Pericardium fibroblast (primary cell): ENCODE results near the gene FAM120B. TPM values are rescaled to one million over a fixed set of nuclear protein-coding genes. Genes with fewer than 3 reads are reported as not detected.

ENCODE experiments used
- total RNA-seq: library from RNA; depleted of rRNA; stranded (reverse); fragments of >200 nt; gene quantifications from 2 replicates; pipeline ENCODE4 v1.2.3, GENCODE V29; 2015

The FAM120B gene, protein sequence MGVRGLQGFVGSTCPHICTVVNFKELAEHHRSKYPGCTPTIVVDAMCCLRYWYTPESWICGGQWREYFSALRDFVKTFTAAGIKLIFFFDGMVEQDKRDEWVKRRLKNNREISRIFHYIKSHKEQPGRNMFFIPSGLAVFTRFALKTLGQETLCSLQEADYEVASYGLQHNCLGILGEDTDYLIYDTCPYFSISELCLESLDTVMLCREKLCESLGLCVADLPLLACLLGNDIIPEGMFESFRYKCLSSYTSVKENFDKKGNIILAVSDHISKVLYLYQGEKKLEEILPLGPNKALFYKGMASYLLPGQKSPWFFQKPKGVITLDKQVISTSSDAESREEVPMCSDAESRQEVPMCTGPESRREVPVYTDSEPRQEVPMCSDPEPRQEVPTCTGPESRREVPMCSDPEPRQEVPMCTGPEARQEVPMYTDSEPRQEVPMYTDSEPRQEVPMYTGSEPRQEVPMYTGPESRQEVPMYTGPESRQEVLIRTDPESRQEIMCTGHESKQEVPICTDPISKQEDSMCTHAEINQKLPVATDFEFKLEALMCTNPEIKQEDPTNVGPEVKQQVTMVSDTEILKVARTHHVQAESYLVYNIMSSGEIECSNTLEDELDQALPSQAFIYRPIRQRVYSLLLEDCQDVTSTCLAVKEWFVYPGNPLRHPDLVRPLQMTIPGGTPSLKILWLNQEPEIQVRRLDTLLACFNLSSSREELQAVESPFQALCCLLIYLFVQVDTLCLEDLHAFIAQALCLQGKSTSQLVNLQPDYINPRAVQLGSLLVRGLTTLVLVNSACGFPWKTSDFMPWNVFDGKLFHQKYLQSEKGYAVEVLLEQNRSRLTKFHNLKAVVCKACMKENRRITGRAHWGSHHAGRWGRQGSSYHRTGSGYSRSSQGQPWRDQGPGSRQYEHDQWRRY
- total RNA-seq: 10.9 and 16.2 TPM in 2 replicates

DNA sequence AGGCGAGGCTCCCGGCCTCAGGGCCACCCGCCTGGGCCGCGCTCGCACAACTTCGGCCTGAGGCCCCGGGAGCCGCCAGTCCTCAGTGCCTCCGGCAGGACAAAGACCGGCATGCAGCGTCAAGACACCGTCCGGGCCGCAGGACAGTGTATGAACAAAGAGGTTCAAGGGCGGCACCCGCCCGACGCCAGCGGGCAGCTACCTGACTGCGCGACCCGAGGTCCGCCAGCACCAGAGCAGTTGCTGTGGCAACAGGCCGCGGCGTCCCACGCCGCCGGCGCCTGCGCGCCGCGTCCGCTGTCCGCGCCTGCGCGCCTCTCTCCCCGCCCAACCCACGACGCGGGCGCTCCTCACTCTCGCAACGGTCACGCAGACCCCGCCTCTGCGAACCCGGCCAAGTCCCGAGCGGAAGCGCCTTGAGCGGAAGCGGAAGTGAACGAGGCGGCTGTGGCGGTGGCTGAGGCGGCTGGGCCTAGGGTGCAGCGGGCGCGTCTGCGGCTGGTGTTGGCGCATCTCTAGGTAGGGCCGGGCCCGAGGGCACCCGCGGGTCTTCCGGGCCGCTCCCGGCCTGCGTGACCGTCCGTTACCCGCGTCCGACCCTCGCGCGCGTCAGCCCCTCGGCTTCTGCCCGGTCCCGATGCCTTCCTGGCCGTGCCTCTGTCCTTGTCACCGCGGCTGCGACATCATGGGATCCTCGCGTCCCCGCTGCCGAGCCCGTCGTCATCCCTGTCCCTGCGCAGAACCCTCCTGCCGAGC lies at the start of gene FAM120B:
Gene FAM120B (plus strand): TSS at position 435 of the 756 bp plus-strand sequence. CDS start 10,633 bp downstream, outside the sequence.

DNA sequence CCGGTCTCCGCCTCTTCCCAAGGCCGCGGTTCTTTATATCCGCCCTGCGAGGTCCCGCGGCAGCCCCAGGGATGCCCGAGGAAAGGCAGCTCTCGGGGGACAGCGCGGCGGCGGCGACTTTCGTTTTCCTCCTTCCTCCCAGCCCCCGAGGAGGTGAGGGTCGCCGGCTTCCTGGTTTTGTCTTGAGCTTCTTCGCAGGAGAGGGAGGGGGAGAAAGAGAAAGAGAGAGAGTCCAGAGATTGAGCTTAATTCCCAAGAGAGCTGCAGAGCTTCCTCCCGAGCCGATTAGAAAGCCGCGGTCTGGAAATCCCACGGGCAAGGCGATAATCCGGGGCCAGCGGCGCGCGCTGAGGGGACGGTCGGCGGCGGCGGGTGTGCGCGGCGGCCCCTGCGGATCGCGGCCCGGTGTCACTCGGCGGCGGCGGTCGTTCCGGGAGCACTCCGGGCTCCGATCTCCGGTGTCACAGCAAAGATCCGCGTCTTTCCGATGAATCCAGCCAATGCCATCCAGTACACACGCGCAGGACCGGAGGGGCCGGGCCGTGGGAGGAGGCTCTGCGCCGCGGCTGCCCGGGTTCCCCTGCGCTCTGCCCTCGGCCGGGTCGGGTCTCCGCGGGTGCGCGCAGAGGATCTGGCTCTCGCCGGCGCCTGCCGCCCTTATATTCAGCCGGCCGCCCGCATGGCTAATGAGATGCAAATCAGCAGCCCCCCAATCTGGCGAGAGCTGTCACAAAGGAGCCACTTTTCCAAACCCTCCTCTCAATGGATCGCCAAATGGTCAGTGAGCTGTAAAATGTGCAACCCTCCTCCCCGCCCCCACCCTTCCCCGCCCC lies 16.0 kb upstream of the FAM120B start, which contains the start of gene DLL1:
Gene DLL1 (minus strand): TSS at position 783 of the 833 bp plus-strand sequence. CDS start 939 bp downstream, outside the sequence.

Other genes starting within 250 kb of the FAM120B start
- 1.8 TPM in 1 of 2 replicates, not detected in the other for gene DLL1, start 15.7 kb upstream of the FAM120B start, total RNA-seq
- gene PSMB1, start 246.5 kb downstream of the FAM120B start, total RNA-seq: 205 and 261 TPM in 2 replicates
- gene TBP, start 247.6 kb downstream of the FAM120B start, total RNA-seq: 10.8 and 11.8 TPM in 2 replicates